Liver (tissue), 9 donors: ENCODE results near the gene QSOX1. TPM values are rescaled to one million over a fixed set of nuclear protein-coding genes. Genes with fewer than 3 reads are reported as not detected.
A peak's percentile ranks its signal among the peaks of the same experiment; 100 is the strongest.

ENCODE experiments used
- DNase-seq: peaks from one replicate; pipeline ENCODE4 v3.0.0-alpha.2; 2017; ENCODE audit warnings: low spot score
- H3K27ac ChIP-seq, 2 donors: one replicate each; pipeline ENCODE4 v1.7.0; 2013; ENCODE audit warnings: inconsistent platforms in 2 of 2, low read length in 2 of 2, control low read depth in 1 of 2, low read depth in 1 of 2, mild to moderate bottlenecking in 1 of 2
- H3K27me3 ChIP-seq, 4 donors: one replicate each; pipeline versions ENCODE4 v1.6.1 to v1.7.0; 2013; ENCODE audit warnings: low read length in 3 of 4, inconsistent platforms in 1 of 4, mild to moderate bottlenecking in 1 of 4, moderate library complexity in 1 of 4; ENCODE audit not compliant: control insufficient read depth in 4 of 4, insufficient read depth in 4 of 4
- H3K36me3 ChIP-seq, 4 donors: one replicate each; pipeline versions ENCODE4 v1.6.1 to v1.7.0; 2013; ENCODE audit warnings: low read length in 3 of 4, mild to moderate bottlenecking in 3 of 4, low read depth in 1 of 4, moderate library complexity in 1 of 4; ENCODE audit not compliant: control insufficient read depth in 4 of 4, insufficient read depth in 3 of 4
- H3K4me1 ChIP-seq, 4 donors: one replicate each; pipeline versions ENCODE4 v1.6.1 to v1.7.0; 2013; ENCODE audit warnings: low read length in 3 of 4, mild to moderate bottlenecking in 3 of 4, moderate library complexity in 1 of 4; ENCODE audit not compliant: control insufficient read depth in 4 of 4, insufficient read depth in 4 of 4
- H3K4me3 ChIP-seq, 3 donors: one replicate each; pipeline versions ENCODE4 v1.6.1 to v1.7.0; 2013; ENCODE audit warnings: low read length in 3 of 3, control low read depth in 1 of 3, low read depth in 1 of 3, mild to moderate bottlenecking in 1 of 3
- H3K9ac ChIP-seq, 2 donors: one replicate each; pipeline ENCODE4 v1.7.0; 2013; ENCODE audit warnings: low read length in 2 of 2, mild to moderate bottlenecking in 2 of 2, moderate library complexity in 2 of 2, control low read depth in 1 of 2, low read depth in 1 of 2
- H3K9me3 ChIP-seq, 4 donors: one replicate each; pipeline versions ENCODE4 v1.6.1 to v1.7.0; 2013; ENCODE audit warnings: low read length in 3 of 4; ENCODE audit not compliant: control insufficient read depth in 4 of 4
- EGR1 ChIP-seq, 2 donors: IDR thresholded peaks; 2 replicates each; pipeline ENCODE4 v1.6.1; 2016 to 2018; ENCODE audit warnings: antibody characterized with exemption in 2 of 2, low read depth in 2 of 2
- FOXA1 ChIP-seq: IDR thresholded peaks from 2 replicates; pipeline ENCODE4 v1.6.1; 2016; ENCODE audit warnings: antibody characterized with exemption
- FOXA2 ChIP-seq: IDR thresholded peaks from 2 replicates; pipeline ENCODE4 v1.6.1; 2016; ENCODE audit warnings: antibody characterized with exemption
- GABPA ChIP-seq, 2 donors: IDR thresholded peaks in 1 of 2; conservative IDR thresholded peaks in 1 of 2; 2 replicates each; pipeline ENCODE4 v1.6.1; 2016; ENCODE audit warnings: antibody characterized with exemption in 2 of 2, mild to moderate bottlenecking in 1 of 2, moderate library complexity in 1 of 2
- HNF4A ChIP-seq, 2 donors: conservative IDR thresholded peaks; 2 replicates each; pipeline ENCODE4 v1.6.1; 2016; ENCODE audit warnings: antibody characterized with exemption in 2 of 2, mild to moderate bottlenecking in 2 of 2
- HNF4G ChIP-seq: IDR thresholded peaks from 2 replicates; pipeline ENCODE4 v1.6.1; 2016; ENCODE audit warnings: antibody characterized with exemption
- NR2F2 ChIP-seq: IDR thresholded peaks from 2 replicates; pipeline ENCODE4 v1.6.1; 2016; ENCODE audit warnings: antibody characterized with exemption
- RAD21 ChIP-seq, 2 donors: IDR thresholded peaks; 2 replicates each; pipeline ENCODE4 v1.6.1; 2016; ENCODE audit warnings: antibody characterized with exemption in 2 of 2, mild to moderate bottlenecking in 2 of 2
- RXRA ChIP-seq, 2 donors: IDR thresholded peaks; 2 replicates each; pipeline ENCODE4 v1.6.1; 2017 to 2018; ENCODE audit warnings: antibody characterized with exemption in 2 of 2, mild to moderate bottlenecking in 1 of 2
- TAF1 ChIP-seq: conservative IDR thresholded peaks from 2 replicates; pipeline ENCODE4 v1.6.1; 2016; ENCODE audit warnings: antibody characterized with exemption, mild to moderate bottlenecking
- YY1 ChIP-seq: IDR thresholded peaks from 2 replicates; pipeline ENCODE4 v1.6.1; 2016; ENCODE audit warnings: antibody characterized with exemption, mild to moderate bottlenecking
- WGBS: extraction: QIAGEN DNeasy Blood & Tissue Kit; methylation state at CpG from one replicate; pipeline ENCODE4 v1.1.7; 2013; 5-methylcytosine and 5-hydroxymethylcytosine counted together
- polyA plus RNA-seq, 2 donors: library from polyadenylated mRNA; stranded (reverse) in 1 of 2; unstranded in 1 of 2; fragments of 200-250 nt in 1 of 2; fragments of >200 nt in 1 of 2; fragmentation: Nextera tagmentation in 1 of 2; extraction: Ambion mirVana in 1 of 2; gene quantifications; one replicate each; pipeline versions ENCODE4 v1.2.1 to v1.2.3, GENCODE V29; 2013 to 2015
- total RNA-seq, 2 donors: library from RNA; depleted of rRNA; stranded (reverse); fragments of >200 nt; gene quantifications; one replicate each; pipeline ENCODE4 v1.2.3, GENCODE V29; 2014
- TF ChIP-seq, protein P1 (sequence below): IDR thresholded peaks from 2 replicates; pipeline ENCODE4 v1.6.1; 2016; ENCODE audit warnings: antibody characterized with exemption, mild to moderate bottlenecking
- TF ChIP-seq, protein P2 (sequence below): fragments of 150-350 bp; IDR thresholded peaks from 2 replicates; pipeline ENCODE4 v1.5.1; 2017; ENCODE audit warnings: improper control_type of control experiment, low read depth, low read length; ENCODE audit not compliant: missing input control
- TF ChIP-seq, protein P3 (sequence below): IDR thresholded peaks from 2 replicates; pipeline ENCODE4 v1.6.1; 2016; ENCODE audit warnings: antibody characterized with exemption
- TF ChIP-seq, protein P4 (sequence below): IDR thresholded peaks from 2 replicates; pipeline ENCODE4 v1.6.1; 2016; ENCODE audit warnings: antibody characterized with exemption
- donor health status: healthy.
- donor health status: healthy.
- donor health status: healthy.
- donor health status: healthy.
- donor health status: healthy.

QSOX1 gene
- total and polyA plus RNA-seq, 4 donors: 14.3 to 49.2 (median 38.1) TPM

DNA sequence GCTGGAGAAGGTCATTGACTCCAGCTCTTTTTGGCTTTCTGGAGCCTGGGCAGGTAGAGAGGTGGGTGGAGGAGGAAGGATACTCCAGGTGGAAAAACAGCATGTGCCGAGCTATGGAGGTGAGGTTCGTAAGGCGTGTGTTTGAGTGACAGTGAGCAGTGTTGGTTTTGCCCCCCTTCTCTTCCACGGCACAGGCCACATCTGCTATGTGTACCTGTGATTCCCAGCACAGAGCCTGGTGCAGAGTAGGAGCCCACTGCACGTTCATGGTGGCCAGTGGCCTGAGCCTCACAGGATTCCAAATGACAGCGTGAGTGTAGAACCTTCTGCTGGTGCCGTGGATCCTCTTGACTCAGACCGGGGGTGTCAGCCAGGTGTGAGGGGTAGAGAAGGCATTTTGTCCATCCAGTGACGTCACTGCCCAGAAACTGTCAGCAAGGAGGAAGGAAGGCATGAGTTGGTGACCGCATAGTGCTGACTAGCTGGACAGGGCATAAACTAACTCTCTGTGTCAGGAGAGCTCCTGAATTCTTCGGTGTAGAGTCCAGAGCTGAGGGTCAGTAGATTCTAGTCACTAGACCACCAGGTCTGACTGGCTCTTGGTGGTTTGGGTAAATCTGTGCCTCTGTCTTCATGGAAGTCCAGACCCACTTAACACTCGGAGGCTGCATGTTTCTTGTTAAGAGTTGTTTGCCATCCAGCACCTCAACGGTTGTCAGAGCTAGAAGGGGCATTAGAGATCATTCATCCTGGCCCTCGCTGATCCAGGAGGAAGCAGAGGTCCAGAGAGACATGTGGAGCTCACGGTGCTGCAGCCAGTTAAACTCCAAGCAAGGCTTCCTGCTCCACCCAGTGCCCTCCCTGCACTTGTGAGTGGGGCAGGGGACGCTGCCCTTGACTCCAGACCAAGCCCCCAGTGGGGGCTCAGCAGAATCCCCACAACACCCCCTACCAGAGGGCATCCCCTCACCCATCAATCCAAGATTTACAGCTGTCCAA lies 3.8 kb downstream of the QSOX1 start:
- WGBS: 75% methylated on average over 16 of the region's 16 CpGs
- H3K4me1 ChIP-seq: peaks cover 12 to 41% (median 31%) of the 10 kb centered on the region in 4 donors
- DNase-seq: no peak
- no peak overlapping the region for H3K9ac ChIP-seq
- H3K4me3 ChIP-seq: no peak overlapping the region
- H3K27ac ChIP-seq: peak overlapping the region; percentile 14 to 35
- H3K27me3 ChIP-seq: peaks cover 0 to 3% (median 0%) of the 10 kb centered on the region in 4 donors
- TF ChIP-seq YY1: no peak
- H3K9me3 ChIP-seq: no peaks in the 10 kb centered on the region
- no peaks in the 10 kb centered on the region for H3K36me3 ChIP-seq

DNA sequence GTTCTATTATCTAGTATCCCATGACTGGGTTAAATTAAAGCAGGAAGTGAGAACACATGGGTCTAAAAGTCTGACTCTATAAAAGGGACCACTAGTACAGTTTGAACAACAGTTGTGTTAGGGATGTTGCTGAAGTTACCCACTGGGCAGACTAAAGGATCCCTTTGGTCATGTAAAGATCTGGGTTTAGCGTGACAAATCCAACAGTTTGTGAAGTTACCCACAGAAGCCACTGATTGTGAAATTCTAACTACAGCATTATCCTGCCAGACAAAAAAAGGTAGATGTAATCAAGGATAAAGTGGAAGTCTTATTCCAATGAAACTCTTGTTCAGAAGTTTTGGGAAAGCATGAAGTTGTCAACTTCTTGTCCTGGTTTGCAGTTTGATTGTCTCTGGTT lies 5.7 kb downstream of the QSOX1 start:
- TF ChIP-seq, protein P1, sequence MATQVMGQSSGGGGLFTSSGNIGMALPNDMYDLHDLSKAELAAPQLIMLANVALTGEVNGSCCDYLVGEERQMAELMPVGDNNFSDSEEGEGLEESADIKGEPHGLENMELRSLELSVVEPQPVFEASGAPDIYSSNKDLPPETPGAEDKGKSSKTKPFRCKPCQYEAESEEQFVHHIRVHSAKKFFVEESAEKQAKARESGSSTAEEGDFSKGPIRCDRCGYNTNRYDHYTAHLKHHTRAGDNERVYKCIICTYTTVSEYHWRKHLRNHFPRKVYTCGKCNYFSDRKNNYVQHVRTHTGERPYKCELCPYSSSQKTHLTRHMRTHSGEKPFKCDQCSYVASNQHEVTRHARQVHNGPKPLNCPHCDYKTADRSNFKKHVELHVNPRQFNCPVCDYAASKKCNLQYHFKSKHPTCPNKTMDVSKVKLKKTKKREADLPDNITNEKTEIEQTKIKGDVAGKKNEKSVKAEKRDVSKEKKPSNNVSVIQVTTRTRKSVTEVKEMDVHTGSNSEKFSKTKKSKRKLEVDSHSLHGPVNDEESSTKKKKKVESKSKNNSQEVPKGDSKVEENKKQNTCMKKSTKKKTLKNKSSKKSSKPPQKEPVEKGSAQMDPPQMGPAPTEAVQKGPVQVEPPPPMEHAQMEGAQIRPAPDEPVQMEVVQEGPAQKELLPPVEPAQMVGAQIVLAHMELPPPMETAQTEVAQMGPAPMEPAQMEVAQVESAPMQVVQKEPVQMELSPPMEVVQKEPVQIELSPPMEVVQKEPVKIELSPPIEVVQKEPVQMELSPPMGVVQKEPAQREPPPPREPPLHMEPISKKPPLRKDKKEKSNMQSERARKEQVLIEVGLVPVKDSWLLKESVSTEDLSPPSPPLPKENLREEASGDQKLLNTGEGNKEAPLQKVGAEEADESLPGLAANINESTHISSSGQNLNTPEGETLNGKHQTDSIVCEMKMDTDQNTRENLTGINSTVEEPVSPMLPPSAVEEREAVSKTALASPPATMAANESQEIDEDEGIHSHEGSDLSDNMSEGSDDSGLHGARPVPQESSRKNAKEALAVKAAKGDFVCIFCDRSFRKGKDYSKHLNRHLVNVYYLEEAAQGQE: no peak
- TF ChIP-seq, protein P2, sequence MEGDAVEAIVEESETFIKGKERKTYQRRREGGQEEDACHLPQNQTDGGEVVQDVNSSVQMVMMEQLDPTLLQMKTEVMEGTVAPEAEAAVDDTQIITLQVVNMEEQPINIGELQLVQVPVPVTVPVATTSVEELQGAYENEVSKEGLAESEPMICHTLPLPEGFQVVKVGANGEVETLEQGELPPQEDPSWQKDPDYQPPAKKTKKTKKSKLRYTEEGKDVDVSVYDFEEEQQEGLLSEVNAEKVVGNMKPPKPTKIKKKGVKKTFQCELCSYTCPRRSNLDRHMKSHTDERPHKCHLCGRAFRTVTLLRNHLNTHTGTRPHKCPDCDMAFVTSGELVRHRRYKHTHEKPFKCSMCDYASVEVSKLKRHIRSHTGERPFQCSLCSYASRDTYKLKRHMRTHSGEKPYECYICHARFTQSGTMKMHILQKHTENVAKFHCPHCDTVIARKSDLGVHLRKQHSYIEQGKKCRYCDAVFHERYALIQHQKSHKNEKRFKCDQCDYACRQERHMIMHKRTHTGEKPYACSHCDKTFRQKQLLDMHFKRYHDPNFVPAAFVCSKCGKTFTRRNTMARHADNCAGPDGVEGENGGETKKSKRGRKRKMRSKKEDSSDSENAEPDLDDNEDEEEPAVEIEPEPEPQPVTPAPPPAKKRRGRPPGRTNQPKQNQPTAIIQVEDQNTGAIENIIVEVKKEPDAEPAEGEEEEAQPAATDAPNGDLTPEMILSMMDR: no peak
- TF ChIP-seq, protein P3, sequence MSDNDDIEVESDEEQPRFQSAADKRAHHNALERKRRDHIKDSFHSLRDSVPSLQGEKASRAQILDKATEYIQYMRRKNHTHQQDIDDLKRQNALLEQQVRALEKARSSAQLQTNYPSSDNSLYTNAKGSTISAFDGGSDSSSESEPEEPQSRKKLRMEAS: no peak
- TF ChIP-seq RXRA (IDR thresholded peaks at IDR 0.05) (no peak), FOXA1 (no peak), YY1 (no peak), GABPA (IDR thresholded peaks at IDR 0.05 in 1 of 2, conservative IDR thresholded peaks at IDR 0.05 in 1 of 2) (no peak), TAF1 (no peak), HNF4G (no peak), EGR1 (IDR thresholded peaks at IDR 0.05; ENCODE audit: low read depth in 2 of 2) (no peak), FOXA2 (no peak), NR2F2 (no peak), HNF4A (conservative IDR thresholded peaks at IDR 0.05) (no peak), RAD21 (IDR thresholded peaks at IDR 0.05) (no peak)
- TF ChIP-seq, protein P4, sequence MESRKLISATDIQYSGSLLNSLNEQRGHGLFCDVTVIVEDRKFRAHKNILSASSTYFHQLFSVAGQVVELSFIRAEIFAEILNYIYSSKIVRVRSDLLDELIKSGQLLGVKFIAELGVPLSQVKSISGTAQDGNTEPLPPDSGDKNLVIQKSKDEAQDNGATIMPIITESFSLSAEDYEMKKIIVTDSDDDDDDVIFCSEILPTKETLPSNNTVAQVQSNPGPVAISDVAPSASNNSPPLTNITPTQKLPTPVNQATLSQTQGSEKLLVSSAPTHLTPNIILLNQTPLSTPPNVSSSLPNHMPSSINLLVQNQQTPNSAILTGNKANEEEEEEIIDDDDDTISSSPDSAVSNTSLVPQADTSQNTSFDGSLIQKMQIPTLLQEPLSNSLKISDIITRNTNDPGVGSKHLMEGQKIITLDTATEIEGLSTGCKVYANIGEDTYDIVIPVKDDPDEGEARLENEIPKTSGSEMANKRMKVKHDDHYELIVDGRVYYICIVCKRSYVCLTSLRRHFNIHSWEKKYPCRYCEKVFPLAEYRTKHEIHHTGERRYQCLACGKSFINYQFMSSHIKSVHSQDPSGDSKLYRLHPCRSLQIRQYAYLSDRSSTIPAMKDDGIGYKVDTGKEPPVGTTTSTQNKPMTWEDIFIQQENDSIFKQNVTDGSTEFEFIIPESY: no peak
- DNase-seq: no peak
- Histone ChIP-seq H3K4me1 (peaks cover 12 to 32% (median 26%) of the 10 kb centered on the region in 4 donors), H3K9me3 (no peaks in the 10 kb centered on the region), H3K4me3 (no peak overlapping the region), H3K36me3 (no peaks in the 10 kb centered on the region), H3K27ac (no peak overlapping the region), H3K27me3 (peaks cover 0 to 8% (median 1%) of the 10 kb centered on the region in 4 donors), H3K9ac (no peak overlapping the region)
- WGBS: 76% methylated on average over 1 of the region's 1 CpG
